Left lung (tissue), 10 donors: ENCODE results near the gene THAP10. TPM values are rescaled to one million over a fixed set of nuclear protein-coding genes. Genes with fewer than 3 reads are reported as not detected.

ENCODE experiments used
- ATAC-seq: fragments of 200-7000 bp; cut with Tn5 transposase; one replicate; pipeline ENCODE4 v1.9.1; 2020; ENCODE audit warnings: moderate library complexity
- DNase-seq, 4 donors: peaks; one replicate each; pipeline ENCODE4 v3.0.0-alpha.2; 2013 to 2020
- H3K27ac ChIP-seq, 2 donors: fragments of 200-600 bp; sonication (generic) in 1 of 2; one replicate each; pipeline versions ENCODE4 v1.5.0 to v1.8.0; 2020 to 2021
- H3K27me3 ChIP-seq, 2 donors: fragments of 200-600 bp; sonication (generic) in 1 of 2; one replicate each; pipeline versions ENCODE4 v1.5.0 to v1.8.0; 2020 to 2021
- H3K36me3 ChIP-seq, 2 donors: fragments of 200-600 bp; sonication (generic) in 1 of 2; one replicate each; pipeline versions ENCODE4 v1.5.0 to v1.8.0; 2020 to 2021
- H3K4me1 ChIP-seq, 2 donors: fragments of 200-600 bp; one replicate each; pipeline ENCODE4 v1.8.0; 2021
- H3K4me3 ChIP-seq, 2 donors: fragments of 200-600 bp; sonication (generic) in 1 of 2; one replicate each; pipeline versions ENCODE4 v1.5.0 to v1.8.0; 2020 to 2021; ENCODE audit warnings: mild to moderate bottlenecking in 1 of 2
- H3K9me3 ChIP-seq, 2 donors: fragments of 200-600 bp; sonication (generic) in 1 of 2; one replicate each; pipeline versions ENCODE4 v1.5.0 to v1.8.0; 2020 to 2021
- CTCF ChIP-seq, 2 donors: fragments of 200-600 bp; sonication (generic) in 1 of 2; IDR thresholded peaks; one replicate each; pipeline versions ENCODE4 v1.5.0 to v1.8.0; 2021; ENCODE audit warnings: antibody characterized with exemption in 2 of 2
- intact Hi-C, 2 donors: fragments of 100-400 bp; cut with DNase I; formaldehyde crosslinking; loops; one replicate each; pipeline versions ENCODE4 v1.11.2 to v1.14.2; 2022
- polyA plus RNA-seq, 6 donors: library from polyadenylated mRNA; unstranded; fragments of 120-200 nt; gene quantifications; one replicate each; pipeline ENCODE4 v1.2.1, GENCODE V29; 2013; ENCODE audit not compliant: insufficient read length in 6 of 6
- total RNA-seq, 2 donors: library from RNA; stranded (reverse); fragmentation: NEBNext Ultra II Directional; extraction: Animal tissue kit (Norgen Biotek cat#: 25700); gene quantifications; one replicate each; pipeline ENCODE4 v1.2.1, GENCODE V29; 2021
- donor health status: DM: no; HTN: yes; CAD: no.
- donor health status: DM: no; HTN: no; CAD: no.

The THAP10 gene
- total and polyA plus RNA-seq, 8 donors: 1.8 to 7.6 (median 6.0) TPM

- Histone ChIP-seq H3K27me3 (peaks cover 27 to 65% of the 10 kb centered on the region in 2 donors), H3K9me3 (no peaks in the 10 kb centered on the region), H3K4me1 (peaks cover 0 to 11% of the 10 kb centered on the region in 2 donors), H3K36me3 (no peaks in the 10 kb centered on the region), H3K4me3 (peak within 1 kb of the TSS; percentile 51 to 53), H3K27ac (peak within 1 kb of the TSS; percentile 71 to 85)
- peak; percentile 69 for ATAC-seq
- intact Hi-C loops: no loop called here
- no peak for TF ChIP-seq CTCF (IDR thresholded peaks at IDR 0.05)
- DNase-seq: peak; percentile 40 to 80 (median 57)
Observed at GRCh38 chr15:70853973-70854665, 38.1 kb downstream of the THAP10 start, which contains the start of gene LARP6. Gene LARP6 (minus strand): TSS chr15:70854157. CDS start chr15:70854088, 69 bp downstream.

GRCh38 chr15:70853318-70853972 lies 38.8 kb downstream of the THAP10 start:
- peaks cover 27 to 68% of the 10 kb centered on the region in 2 donors for H3K27me3 ChIP-seq
- peak in 2 of 4 donors; percentile 58 to 80 for DNase-seq
- peak overlapping the region; percentile 71 to 85 for H3K27ac ChIP-seq
- intact Hi-C loops: no loop called here
- TF ChIP-seq CTCF (IDR thresholded peaks at IDR 0.05): no peak
- H3K4me3 ChIP-seq: peak overlapping the region; percentile 51 to 53
- H3K4me1 ChIP-seq: peaks cover 0 to 11% of the 10 kb centered on the region in 2 donors
- no peaks in the 10 kb centered on the region for H3K36me3 ChIP-seq
- ATAC-seq: peak; percentile 34
- H3K9me3 ChIP-seq: no peaks in the 10 kb centered on the region

- intact Hi-C loops: no loop called here
- Histone ChIP-seq H3K4me1 (peaks cover 0 to 11% of the 10 kb centered on the region in 2 donors), H3K27me3 (peaks cover 27 to 69% of the 10 kb centered on the region in 2 donors), H3K9me3 (no peaks in the 10 kb centered on the region), H3K4me3 (peak overlapping the region; percentile 51 to 53), H3K36me3 (no peaks in the 10 kb centered on the region), H3K27ac (no peak overlapping the region)
- no peak for TF ChIP-seq CTCF (IDR thresholded peaks at IDR 0.05)
- no peak for DNase-seq
- ATAC-seq: no peak
Observed at GRCh38 chr15:70852501-70853317, 39.5 kb downstream of the THAP10 start.

GRCh38 chr15:70851889-70852288 lies 40.3 kb downstream of the THAP10 start:
- ATAC-seq (no peak), DNase-seq (no peak)
- TF ChIP-seq CTCF (IDR thresholded peaks at IDR 0.05): no peak
- Histone ChIP-seq H3K4me1 (peaks cover 0 to 11% of the 10 kb centered on the region in 2 donors), H3K27ac (no peak overlapping the region), H3K27me3 (peaks cover 27 to 69% of the 10 kb centered on the region in 2 donors), H3K4me3 (no peak overlapping the region), H3K36me3 (no peaks in the 10 kb centered on the region), H3K9me3 (no peaks in the 10 kb centered on the region)
- intact Hi-C loops: no loop called here
